H1 (cell line): ENCODE measurements around the gene ARMH3. TPM values are rescaled to one million over a fixed set of nuclear protein-coding genes. Genes with fewer than 3 reads are reported as not detected.
A peak's percentile ranks its signal among the peaks of the same experiment; 100 is the strongest.

Source experiments
- CTCF ChIA-PET: fragments of 300-600 bp; sonication (Branson Sonifier 250); formaldehyde crosslinking; loops from one replicate; lab custom pipeline; 2021; ENCODE audit not compliant: partially characterized antibody; lab: Charles Lee
- POLR2A ChIA-PET: fragments of 300-600 bp; sonication (Branson Sonifier 250); formaldehyde crosslinking; loops from one replicate; lab custom pipeline; 2021; ENCODE audit warnings: inconsistent platforms; ENCODE audit not compliant: partially characterized antibody; lab: Charles Lee
- DNase-seq, 2 experiments: peaks; one replicate each; pipeline versions ENCODE4 v3.0.0 to v3.0.0-alpha.2; 2010 to 2022; ENCODE audit warnings: low spot score in 2 of 2, low read depth in 1 of 2, mixed read lengths in 1 of 2
- FAIRE-seq: peaks from 2 replicates; lab custom pipeline; 2011; peaks lifted over from hg19 to GRCh38; lab: Jason Lieb, UNC
- H2AFZ ChIP-seq: 2 replicates; pipeline ENCODE4 v1.8.1; 2012; ENCODE audit warnings: low read length, inconsistent platforms
- H2AK5ac ChIP-seq: 2 replicates; pipeline ENCODE4 v1.6.1; 2013; ENCODE audit warnings: low read depth, low read length
- H2BK120ac ChIP-seq: replicated peaks from 2 replicates; pipeline ENCODE3; 2013; ENCODE audit warnings: low read depth, low read length, inconsistent platforms
- H2BK12ac ChIP-seq: 2 replicates; pipeline ENCODE4 v1.6.1; 2013; ENCODE audit warnings: low read depth, low read length
- H2BK15ac ChIP-seq: 2 replicates; pipeline ENCODE4 v1.6.1; 2013; ENCODE audit warnings: low read length
- H2BK20ac ChIP-seq: 2 replicates; pipeline ENCODE4 v1.6.1; 2013; ENCODE audit warnings: low read length
- H2BK5ac ChIP-seq: 2 replicates; pipeline ENCODE4 v1.6.1; 2013; ENCODE audit warnings: low read depth, low read length
- H3K14ac ChIP-seq: 2 replicates; pipeline ENCODE4 v1.6.1; 2013; ENCODE audit warnings: inconsistent platforms; ENCODE audit not compliant: insufficient read length
- H3K18ac ChIP-seq: 2 replicates; pipeline ENCODE4 v1.6.1; 2013; ENCODE audit warnings: low read length; ENCODE audit errors: extremely low read depth
- H3K23ac ChIP-seq: 2 replicates; pipeline ENCODE4 v1.6.1; 2013; ENCODE audit warnings: inconsistent platforms; ENCODE audit not compliant: insufficient read length
- H3K23me2 ChIP-seq: 2 replicates; pipeline ENCODE4 v1.6.1; 2013; ENCODE audit warnings: low read depth, low read length
- H3K27ac ChIP-seq: 2 replicates; pipeline ENCODE4 v1.6.1; 2011; ENCODE audit warnings: low read depth, low read length, inconsistent platforms
- H3K27me3 ChIP-seq, 4 experiments: replicated peaks in 1 of 4; 1 replicate in 1 of 4; 2 replicates in 3 of 4; pipeline versions ENCODE4 v1.6.1 to v1.8.1; 2011 to 2013; ENCODE audit warnings: low read length in 3 of 4, mild to moderate bottlenecking in 3 of 4, inconsistent platforms in 2 of 4, mixed read lengths in 2 of 4, moderate library complexity in 1 of 4; ENCODE audit not compliant: control insufficient read depth in 3 of 4, insufficient read depth in 3 of 4; ENCODE audit errors: extremely low read depth in 1 of 4
- H3K36me3 ChIP-seq, 4 experiments: 2 replicates each; pipeline versions ENCODE4 v1.6.1 to v1.8.1; 2011 to 2013; ENCODE audit warnings: mild to moderate bottlenecking in 4 of 4, low read length in 3 of 4, moderate library complexity in 2 of 4, control low read depth in 1 of 4, inconsistent platforms in 1 of 4; ENCODE audit not compliant: insufficient read depth in 4 of 4, control insufficient read depth in 2 of 4
- H3K4ac ChIP-seq: replicated peaks from 2 replicates; pipeline ENCODE3; 2013; ENCODE audit warnings: low read length, low read depth, mixed read lengths, inconsistent platforms; ENCODE audit not compliant: insufficient read length
- H3K4me1 ChIP-seq, 4 experiments: replicated peaks in 1 of 4; 1 replicate in 1 of 4; 2 replicates in 3 of 4; pipeline versions ENCODE4 v1.6.1 to v1.8.1; 2011 to 2013; ENCODE audit warnings: low read length in 3 of 4, inconsistent platforms in 2 of 4, mixed read lengths in 1 of 4; ENCODE audit not compliant: insufficient read depth in 4 of 4, control insufficient read depth in 3 of 4
- H3K4me2 ChIP-seq, 2 experiments: 2 replicates each; pipeline versions ENCODE4 v1.6.1 to v1.8.1; 2011 to 2013; ENCODE audit warnings: low read depth in 2 of 2, low read length in 2 of 2, control low read depth in 1 of 2, inconsistent platforms in 1 of 2, mild to moderate bottlenecking in 1 of 2; ENCODE audit not compliant: insufficient read depth in 1 of 2
- H3K4me3 ChIP-seq, 4 experiments: fragments of 200-600, 300-600 bp in 1 of 4; sonication (generic), shearing (Covaris generic), sonication (Bioruptor Twin) in 1 of 4; 2 replicates each; pipeline versions ENCODE4 v1.5.1 to v1.8.1; 2011 to 2016; ENCODE audit warnings: low read length in 4 of 4, low read depth in 3 of 4, control low read depth in 2 of 4, inconsistent platforms in 2 of 4, mild to moderate bottlenecking in 2 of 4, mixed read lengths in 1 of 4, moderate library complexity in 1 of 4; ENCODE audit not compliant: insufficient read depth in 2 of 4; ENCODE audit errors: extremely low read depth in 1 of 4
- H3K56ac ChIP-seq: replicated peaks from 2 replicates; pipeline ENCODE3; 2013; ENCODE audit warnings: low read depth, mild to moderate bottlenecking, mixed read lengths, low read length, inconsistent platforms; ENCODE audit not compliant: insufficient read length
- H3K79me1 ChIP-seq: 2 replicates; pipeline ENCODE4 v1.6.1; 2013; ENCODE audit warnings: low read depth, low read length, control low read depth
- H3K79me2 ChIP-seq, 2 experiments: 2 replicates each; pipeline versions ENCODE4 v1.6.1 to v1.8.1; 2012 to 2013; ENCODE audit warnings: low read length in 2 of 2, mild to moderate bottlenecking in 2 of 2, inconsistent platforms in 1 of 2; ENCODE audit not compliant: insufficient read depth in 2 of 2, control insufficient read depth in 1 of 2
- H3K9ac ChIP-seq, 4 experiments: replicated peaks in 1 of 4; 1 replicate in 1 of 4; 2 replicates in 3 of 4; pipeline versions ENCODE4 v1.6.1 to v1.8.1; 2011 to 2013; ENCODE audit warnings: low read depth in 3 of 4, low read length in 3 of 4, control low read depth in 2 of 4, mild to moderate bottlenecking in 2 of 4, moderate library complexity in 2 of 4, inconsistent platforms in 1 of 4; ENCODE audit errors: extremely low read depth in 1 of 4
- H3K9me3 ChIP-seq, 2 experiments: 2 replicates each; pipeline versions ENCODE4 v1.6.1 to v1.8.1; 2012 to 2013; ENCODE audit warnings: mild to moderate bottlenecking in 2 of 2, moderate library complexity in 2 of 2, control low read depth in 1 of 2, inconsistent platforms in 1 of 2, low read depth in 1 of 2, low read length in 1 of 2, mixed read lengths in 1 of 2; ENCODE audit not compliant: insufficient read depth in 2 of 2
- H4K20me1 ChIP-seq, 2 experiments: replicated peaks in 1 of 2; 2 replicates each; pipeline versions ENCODE3 to v1.8.1; 2011 to 2013; ENCODE audit warnings: inconsistent platforms in 2 of 2, low read length in 2 of 2, mild to moderate bottlenecking in 1 of 2; ENCODE audit not compliant: insufficient read depth in 2 of 2, control insufficient read depth in 1 of 2
- H4K5ac ChIP-seq: 2 replicates; pipeline ENCODE4 v1.6.1; 2013; ENCODE audit warnings: low read length, low read depth, mixed read lengths, inconsistent platforms; ENCODE audit not compliant: insufficient read length
- H4K8ac ChIP-seq: 2 replicates; pipeline ENCODE4 v1.8.0; 2013; ENCODE audit warnings: mild to moderate bottlenecking, moderate library complexity, low read length, inconsistent platforms; ENCODE audit not compliant: insufficient read depth; ENCODE audit errors: extremely low read depth
- H4K91ac ChIP-seq: replicated peaks from 2 replicates; pipeline ENCODE3; 2013; ENCODE audit warnings: low read length, mixed read lengths, inconsistent platforms; ENCODE audit not compliant: insufficient read length
- BCL11A ChIP-seq, 2 experiments: IDR thresholded peaks; one replicate each; pipeline ENCODE4 v1.6.1; 2011; ENCODE audit warnings: low read depth in 2 of 2, low read length in 2 of 2, mild to moderate bottlenecking in 2 of 2
- BRCA1 ChIP-seq: IDR thresholded peaks from 2 replicates; pipeline ENCODE4 v1.6.1; 2012; ENCODE audit warnings: low read depth, low read length, improper control_type of control experiment
- CBX5 ChIP-seq: fragments of 300-800, 300-1000 bp; sonication (generic); IDR thresholded peaks from 2 replicates; pipeline ENCODE4 v1.7.1; 2016; ENCODE audit warnings: antibody characterized with exemption, low read length, low read depth
- CREB1 ChIP-seq: IDR thresholded peaks from 2 replicates; pipeline ENCODE4 v1.6.1; 2012; ENCODE audit warnings: inconsistent platforms
- CTBP2 ChIP-seq: IDR thresholded peaks from 2 replicates; pipeline ENCODE4 v1.7.0; 2011; ENCODE audit warnings: borderline replicate concordance, mild to moderate bottlenecking, moderate library complexity, mixed read lengths, low read length; ENCODE audit not compliant: insufficient read depth, insufficient read length
- GABPA ChIP-seq: IDR thresholded peaks from 2 replicates; pipeline ENCODE4 v1.6.1; 2011; ENCODE audit warnings: mild to moderate bottlenecking, low read length, moderate library complexity, borderline replicate concordance; ENCODE audit not compliant: insufficient read depth
- GTF2F1 ChIP-seq: IDR thresholded peaks from 2 replicates; pipeline ENCODE4 v1.6.1; 2012; ENCODE audit warnings: low read depth, low read length, improper control_type of control experiment, borderline replicate concordance
- JUND ChIP-seq: IDR thresholded peaks from 2 replicates; pipeline ENCODE4 v1.6.1; 2011; ENCODE audit warnings: mild to moderate bottlenecking, improper control_type of control experiment, low read length
- RFX5 ChIP-seq: IDR thresholded peaks from 2 replicates; pipeline ENCODE4 v1.6.1; 2011; ENCODE audit warnings: low read depth, low read length, improper control_type of control experiment, borderline replicate concordance
- RXRA ChIP-seq: IDR thresholded peaks from 2 replicates; pipeline ENCODE4 v1.6.1; 2011; ENCODE audit warnings: low read depth, mild to moderate bottlenecking, low read length, moderate library complexity; ENCODE audit not compliant: insufficient read depth
- SUZ12 ChIP-seq: fragments of 200-600 bp; sonication (generic); IDR thresholded peaks from 2 replicates; pipeline ENCODE4 v1.6.1; 2012; ENCODE audit warnings: mild to moderate bottlenecking, inconsistent platforms, low read length, moderate library complexity, mixed read lengths
- TAF1 ChIP-seq: IDR thresholded peaks from 2 replicates; pipeline ENCODE4 v1.6.1; 2011; ENCODE audit warnings: mild to moderate bottlenecking, low read depth, low read length
- TAF7 ChIP-seq: optimal IDR thresholded peaks from 2 replicates; pipeline ENCODE3; 2011; ENCODE audit warnings: low read depth, mild to moderate bottlenecking, inconsistent platforms, low read length, moderate library complexity, borderline replicate concordance
- TCF12 ChIP-seq: IDR thresholded peaks from 2 replicates; pipeline ENCODE4 v1.6.1; 2011; ENCODE audit warnings: low read depth, mild to moderate bottlenecking, low read length
- WGBS, 2 experiments: shearing (Covaris generic) in 1 of 2; methylation state at CpG; one replicate each; pipeline versions ENCODE4 v1.1.6 to v1.1.7; 2013 to 2015; ENCODE audit warnings: low lambda C conversion rate in 2 of 2, mixed read lengths in 2 of 2, inconsistent platforms in 1 of 2, low coverage in 1 of 2, missing lambda C conversion rate in 1 of 2; ENCODE audit not compliant: insufficient replicate concordance in 2 of 2, insufficient coverage in 1 of 2, insufficient read length in 1 of 2; ENCODE audit errors: extremely low coverage in 1 of 2, missing lambda C conversion rate in 1 of 2; 5-methylcytosine and 5-hydroxymethylcytosine counted together
- polyA plus RNA-seq, 7 experiments: library from polyadenylated mRNA; depleted of rRNA in 3 of 7; stranded (reverse) in 5 of 7; unstranded in 2 of 7; fragments of >200 nt in 5 of 7; fragments of 200-250 nt in 2 of 7; gene quantifications; 1 replicate in 5 of 7; 2 replicates in 1 of 7; 4 replicates in 1 of 7; pipeline versions ENCODE4 v1.2.1 to v1.2.3, GENCODE V29; 2011 to 2013; ENCODE audit warnings: missing spikeins in 2 of 7, mixed read lengths in 2 of 7
- total RNA-seq: library from RNA; stranded (reverse); fragmentation: NEBNext Ultra II Directional; extraction: Animal tissue kit (Norgen Biotek cat#: 25700); gene quantifications from 2 replicates; pipeline ENCODE4 v1.2.1, GENCODE V29; 2021

Gene ARMH3
- total and polyA plus RNA-seq, 2 of the 8 experiments (the other 6 are each of a cell fraction or from before 2014, with no cell fraction given), result 11.6 to 18.3 TPM

DNA sequence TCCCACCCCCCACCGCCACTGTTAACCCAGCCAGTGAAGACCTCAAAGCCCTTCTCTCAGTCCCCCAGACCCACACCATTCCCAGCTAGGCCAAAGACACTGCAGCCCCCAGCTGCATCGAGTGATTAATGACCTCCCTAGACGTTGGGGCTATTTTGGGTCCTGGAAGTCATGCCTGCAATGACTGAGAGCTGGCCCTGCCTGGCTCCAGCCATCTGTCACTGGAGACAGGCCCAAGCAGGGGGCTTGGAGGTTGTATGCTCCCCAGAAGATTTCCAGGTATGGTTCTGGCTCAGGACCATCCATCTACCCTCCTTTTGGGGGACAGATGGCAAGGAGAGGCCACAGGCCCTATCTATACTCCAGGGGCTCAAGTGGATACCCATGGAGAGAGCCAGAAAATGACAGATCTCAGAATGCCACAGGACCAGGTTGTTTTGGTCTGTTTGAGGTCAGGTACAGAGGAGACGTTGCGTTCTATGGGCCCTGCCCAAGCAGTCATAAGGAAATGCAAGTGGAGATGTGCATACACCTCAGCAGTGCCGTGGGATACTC lies 217.5 kb downstream of the ARMH3 start:
- POLR2A ChIA-PET, result interaction anchor here (3.2 kb wide), 1 partner anchor 20 kb away, joined by 16 read pairs; the partner anchor contains the start of gene OGA
- TF ChIP-seq GABPA (no peak), BRCA1 (no peak), CREB1 (no peak), SUZ12 (no peak), CTBP2 (no peak), RFX5 (no peak), TAF7 (no peak), TCF12 (no peak), CBX5 (no peak), TAF1 (no peak), JUND (no peak), GTF2F1 (no peak), BCL11A (IDR thresholded peaks at IDR 0.05; ENCODE audit: low read depth in 2 of 2, low read length in 2 of 2) (no peak), RXRA (no peak)

More for the DNA sequence above, 217.5 kb downstream of the ARMH3 start:
- Histone ChIP-seq H3K79me2 (no peaks in the 10 kb centered on the region), H2BK15ac (no peak overlapping the region), H2BK5ac (no peak overlapping the region), H3K4me1 (peaks cover 3 to 19% (median 11%) of the 10 kb centered on the region in 4 experiments), H4K20me1 (peaks cover 14 to 25% of the 10 kb centered on the region in 2 experiments), H2BK12ac (no peak overlapping the region), H3K27me3 (peaks cover 3 to 18% (median 18%) of the 10 kb centered on the region in 4 experiments), H3K4me3 (no peak overlapping the region), H3K18ac (no peak overlapping the region; the same call in 1 of the 2 replicates), H4K8ac (no peak overlapping the region), H4K5ac (no peak overlapping the region), H4K91ac (no peak overlapping the region), H3K4me2 (peak overlapping the region; percentile 90 to 95; a peak in 1 of 4 replicates), H2AK5ac (no peak overlapping the region; the same call in 1 of the 2 replicates), H3K23ac (no peak overlapping the region), H2AFZ (no peak overlapping the region), H3K79me1 (peaks cover 1% of the 10 kb centered on the region; the same call in 1 of the 2 replicates), H3K14ac (no peak overlapping the region), H3K56ac (no peak overlapping the region), H3K4ac (no peak overlapping the region), H2BK20ac (no peak overlapping the region), H3K9ac (no peak overlapping the region), H3K23me2 (peaks cover 14% of the 10 kb centered on the region; the same call in 1 of the 2 replicates), H3K9me3 (no peaks in the 10 kb centered on the region), H3K27ac (no peak overlapping the region), H2BK120ac (peak overlapping the region; percentile 34), H3K36me3 (no peaks in the 10 kb centered on the region)
- DNase-seq (no peak), FAIRE-seq (no peak)
- 93% methylated on average over 6 of the region's 6 CpGs; no CpG with 5 or more reads in 1 of the 2 experiments for WGBS, 2 experiments
- CTCF ChIA-PET, result interaction anchor here (0.6 to 7.1 kb wide), 8 partner anchors 18 to 269 kb away, joined by 3 to 70 read pairs (median 6); partner anchors contain the start of gene OGA
